ENCODE data around the gene ATP5F1A.
A peak's percentile ranks its signal among the peaks of the same experiment; 100 is the strongest.
"Not testable (repeated sequence)": the region's sequence is repeated elsewhere in the genome, so short reads cannot be mapped to it uniquely, and the experiment has no call there.

Gene ATP5F1A

DNA sequence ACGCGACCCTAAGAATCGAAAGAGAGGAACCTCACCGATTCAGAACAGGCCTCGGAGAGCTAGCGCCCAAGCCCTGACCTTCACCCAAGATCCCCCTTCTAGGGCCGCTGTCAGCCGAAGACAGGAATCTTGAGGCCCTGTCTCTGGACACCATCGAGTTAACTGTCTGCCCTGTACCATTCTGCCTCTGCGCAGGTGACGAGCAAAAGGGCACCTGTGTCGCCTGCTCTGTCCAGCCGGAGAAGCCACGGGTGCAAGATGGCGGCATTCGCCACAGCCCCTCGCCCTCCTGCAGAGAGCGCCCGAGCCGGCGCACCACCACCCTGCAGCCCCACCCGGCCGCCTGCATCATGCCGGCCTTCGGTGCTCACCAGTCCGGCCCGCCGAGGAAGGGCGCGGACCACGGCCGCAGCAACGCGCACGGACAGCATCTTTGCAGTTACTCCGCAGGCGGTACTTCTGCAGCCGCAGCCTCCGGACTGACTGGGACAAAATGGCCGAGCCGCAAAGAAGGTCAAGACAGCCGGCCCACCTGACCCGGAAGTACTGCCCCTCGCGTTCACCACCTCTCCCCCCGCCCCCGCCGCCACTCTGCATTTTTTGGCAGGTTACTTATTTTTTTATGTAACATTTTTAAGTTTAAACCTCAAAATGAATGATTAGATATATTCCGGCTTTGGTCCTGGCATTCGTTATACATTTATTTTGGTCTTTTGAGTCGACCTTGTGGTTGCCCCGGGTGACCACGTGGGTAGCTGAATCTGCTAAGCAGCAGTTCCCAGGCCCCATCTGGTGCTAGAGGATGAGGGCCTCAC lies at the start of gene ATP5F1A:
Gene ATP5F1A, minus strand, starts transcription at position 496 of the 815 bp plus-strand sequence. Its CDS starts 65 bp downstream, at position 431.
- peak; percentile 70 to 79 (median 76) for DNase-seq (ENCODE audit: low read depth in 2 of 3, low spot score in 1 of 3)

- DNase-seq (ENCODE audit: low read depth in 2 of 3, low spot score in 1 of 3): no peak
Measured at GRCh38 chr18:46141199-46141598, 43.1 kb upstream of the ATP5F1A start.

- DNase-seq (ENCODE audit: low read depth in 2 of 3, low spot score in 1 of 3): no peak
Measured at GRCh38 chr18:46140173-46140572, 42.1 kb upstream of the ATP5F1A start.

GRCh38 chr18:46134920-46135675 lies 37.0 kb upstream of the ATP5F1A start:
- no peak for DNase-seq (ENCODE audit: low read depth in 2 of 3, low spot score in 1 of 3)

- no peak for DNase-seq (ENCODE audit: low read depth in 2 of 3, low spot score in 1 of 3)
Measured at GRCh38 chr18:46133534-46133933, 35.4 kb upstream of the ATP5F1A start.

- DNase-seq (ENCODE audit: low read depth in 2 of 3, low spot score in 1 of 3): not testable (repeated sequence)
Measured at GRCh38 chr18:46130549-46130948, 32.5 kb upstream of the ATP5F1A start.

DNA sequence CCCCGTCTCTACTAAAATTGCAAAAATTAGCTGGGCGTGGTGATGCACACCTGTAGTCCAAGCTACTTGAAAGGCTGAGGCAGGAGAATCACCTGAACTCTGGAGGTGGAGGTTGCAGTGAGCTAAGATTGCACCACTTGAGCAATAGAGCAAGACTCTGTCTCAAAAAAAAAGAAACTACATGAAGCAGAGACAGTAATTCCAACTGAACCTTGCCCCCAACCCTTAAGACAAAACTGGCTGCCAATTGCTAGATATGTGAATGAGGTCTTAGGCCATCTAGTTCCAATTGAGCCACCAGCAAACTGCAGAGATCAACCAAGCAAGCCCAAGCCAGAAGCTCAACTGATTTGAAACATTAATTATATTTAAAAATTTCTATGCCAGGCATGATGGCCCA lies 32.0 kb upstream of the ATP5F1A start:
- no peak for DNase-seq (ENCODE audit: low read depth in 2 of 3, low spot score in 1 of 3)

GRCh38 chr18:46126625-46127024 lies 28.5 kb upstream of the ATP5F1A start:
- DNase-seq (ENCODE audit: low read depth in 2 of 3, low spot score in 1 of 3): not testable (repeated sequence)

GRCh38 chr18:46113751-46114150 lies 15.7 kb upstream of the ATP5F1A start:
- DNase-seq (ENCODE audit: low read depth in 2 of 3, low spot score in 1 of 3): no peak

DNA sequence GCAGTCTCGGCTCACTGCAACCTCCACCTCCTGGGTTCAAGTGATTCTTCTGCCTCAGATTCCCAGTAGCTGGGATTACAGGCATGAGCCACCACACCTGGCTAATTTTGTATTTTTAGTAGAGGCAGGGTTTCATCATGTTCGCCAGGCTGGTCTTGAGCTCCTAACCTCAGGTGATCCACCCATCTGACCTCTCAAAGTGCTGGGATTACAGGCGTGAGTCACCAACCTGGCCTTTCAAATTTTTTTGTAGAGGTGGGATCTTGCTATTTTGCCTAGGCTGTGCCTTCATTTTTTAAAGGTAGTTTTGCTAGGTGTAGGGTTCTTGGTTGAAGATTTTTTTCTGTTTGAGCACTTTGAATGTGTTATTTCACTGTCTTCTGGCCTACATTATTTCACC lies 12.3 kb upstream of the ATP5F1A start:
- DNase-seq (ENCODE audit: low read depth in 2 of 3, low spot score in 1 of 3): no peak

GRCh38 chr18:46109386-46109785 lies 11.3 kb upstream of the ATP5F1A start:
- no peak for DNase-seq (ENCODE audit: low read depth in 2 of 3, low spot score in 1 of 3)

DNA sequence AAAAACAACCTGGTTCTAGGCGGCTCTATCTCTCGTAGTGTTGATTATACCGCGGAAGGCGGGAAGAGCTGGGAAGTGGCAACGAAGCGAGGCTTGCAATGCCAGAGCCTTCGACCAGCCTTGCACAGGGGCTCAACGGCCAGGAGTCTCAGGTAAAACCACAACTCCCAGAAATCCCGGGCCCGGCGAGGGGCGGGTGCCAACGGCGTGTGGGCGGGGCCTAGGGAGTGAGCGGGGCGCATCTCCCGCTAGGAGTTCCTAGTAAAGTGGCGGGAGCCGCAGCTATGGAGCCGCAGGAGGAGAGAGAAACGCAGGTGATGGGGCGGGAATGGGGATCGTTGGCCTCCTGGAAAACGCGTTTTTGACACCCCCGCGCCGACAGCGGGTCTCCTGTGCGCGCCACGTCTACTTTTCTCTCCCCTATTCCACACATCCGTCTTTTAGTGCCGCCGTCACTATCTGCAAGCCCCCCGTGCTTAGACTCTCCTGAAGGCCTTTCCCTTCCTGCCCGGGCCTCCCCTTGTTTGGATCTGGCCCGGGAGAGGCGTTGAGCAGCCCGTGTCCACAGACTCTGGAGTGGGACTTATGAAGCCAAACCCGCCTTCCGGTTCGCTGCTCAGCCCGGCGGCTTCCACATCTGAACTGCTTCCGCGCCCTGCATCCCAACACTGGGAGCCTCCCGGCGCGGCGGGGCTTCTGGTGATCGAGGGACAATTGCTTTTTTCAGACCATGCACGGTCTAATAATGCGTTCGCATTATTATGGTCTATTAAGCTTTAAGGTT lies 6.2 kb upstream of the ATP5F1A start, which contains the start of gene HAUS1:
Gene HAUS1, plus strand, starts transcription at position 258 of the 784 bp plus-strand sequence. Its CDS starts 27 bp downstream, at position 285.
- peak; percentile 76 to 81 (median 79) for DNase-seq (ENCODE audit: low read depth in 2 of 3, low spot score in 1 of 3)

GRCh38 chr18:46099463-46099862 lies 1.4 kb upstream of the ATP5F1A start:
- DNase-seq (ENCODE audit: low read depth in 2 of 3, low spot score in 1 of 3): no peak

GRCh38 chr18:46098616-46098933 lies 479 bp upstream of the ATP5F1A start:
- no peak for DNase-seq (ENCODE audit: low read depth in 2 of 3, low spot score in 1 of 3)

- DNase-seq (ENCODE audit: low read depth in 2 of 3, low spot score in 1 of 3): no peak
Measured at GRCh38 chr18:46097431-46097800, 680 bp downstream of the ATP5F1A start.

GRCh38 chr18:46096651-46097300 lies 1.3 kb downstream of the ATP5F1A start:
- DNase-seq (ENCODE audit: low read depth in 2 of 3, low spot score in 1 of 3): no peak

DNA sequence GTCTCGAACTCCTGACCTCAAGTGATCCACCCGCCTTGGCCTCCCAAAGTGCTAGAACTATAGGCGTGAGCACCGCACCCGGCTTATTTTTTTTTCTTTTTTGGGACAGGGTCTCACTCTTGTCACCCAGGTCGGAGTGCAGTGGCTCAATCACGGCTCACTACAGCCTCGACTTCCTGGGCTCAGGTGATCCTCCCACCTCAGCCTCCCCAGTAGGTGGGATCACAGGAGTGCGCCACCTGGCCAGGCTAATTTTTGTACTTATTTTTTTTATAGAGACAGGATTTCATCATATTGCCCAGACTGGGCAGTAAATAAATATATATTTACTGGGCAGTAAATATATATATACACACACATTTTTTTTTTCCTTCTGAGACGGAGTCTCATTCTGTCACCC lies 2.6 kb downstream of the ATP5F1A start:
- no peak for DNase-seq (ENCODE audit: low read depth in 2 of 3, low spot score in 1 of 3)

DNA sequence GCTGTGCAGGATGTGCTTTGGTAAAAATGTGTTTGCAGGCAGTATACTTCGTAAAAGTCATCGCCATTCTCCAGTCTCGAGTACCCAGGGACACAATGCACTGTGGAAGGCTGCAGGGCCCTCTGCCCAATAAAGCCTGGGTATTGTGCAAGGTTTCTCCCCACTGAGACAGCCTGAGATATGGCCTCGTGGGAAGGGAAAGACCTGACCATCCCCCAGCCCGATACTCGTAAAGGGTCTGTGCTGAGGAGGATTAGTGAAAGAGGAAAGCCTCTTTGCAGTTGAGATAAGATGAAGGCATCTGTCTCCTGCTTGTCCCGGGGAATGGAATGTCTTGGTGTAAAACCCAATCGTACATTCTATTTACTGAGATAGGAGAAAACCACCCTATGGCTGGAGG lies 9.6 kb downstream of the ATP5F1A start:
- not testable (repeated sequence) for DNase-seq (ENCODE audit: low read depth in 2 of 3, low spot score in 1 of 3)

GRCh38 chr18:46084431-46084830 lies 13.7 kb downstream of the ATP5F1A start:
- DNase-seq (ENCODE audit: low read depth in 2 of 3, low spot score in 1 of 3): no peak

- DNase-seq (ENCODE audit: low read depth in 2 of 3, low spot score in 1 of 3): no peak
Measured at GRCh38 chr18:46080156-46080555, 17.9 kb downstream of the ATP5F1A start.

- no peak for DNase-seq (ENCODE audit: low read depth in 2 of 3, low spot score in 1 of 3)
Measured at GRCh38 chr18:46079336-46079735, 18.8 kb downstream of the ATP5F1A start.
